IPS DF 4.7 (cell line): ENCODE results near the gene SIK3.

Source experiments
- DNase-seq: peaks from one replicate; pipeline ENCODE4 v3.0.0-alpha.2; 2013; ENCODE audit warnings: low spot score; ENCODE audit errors: extremely low read depth

Gene SIK3

DNA sequence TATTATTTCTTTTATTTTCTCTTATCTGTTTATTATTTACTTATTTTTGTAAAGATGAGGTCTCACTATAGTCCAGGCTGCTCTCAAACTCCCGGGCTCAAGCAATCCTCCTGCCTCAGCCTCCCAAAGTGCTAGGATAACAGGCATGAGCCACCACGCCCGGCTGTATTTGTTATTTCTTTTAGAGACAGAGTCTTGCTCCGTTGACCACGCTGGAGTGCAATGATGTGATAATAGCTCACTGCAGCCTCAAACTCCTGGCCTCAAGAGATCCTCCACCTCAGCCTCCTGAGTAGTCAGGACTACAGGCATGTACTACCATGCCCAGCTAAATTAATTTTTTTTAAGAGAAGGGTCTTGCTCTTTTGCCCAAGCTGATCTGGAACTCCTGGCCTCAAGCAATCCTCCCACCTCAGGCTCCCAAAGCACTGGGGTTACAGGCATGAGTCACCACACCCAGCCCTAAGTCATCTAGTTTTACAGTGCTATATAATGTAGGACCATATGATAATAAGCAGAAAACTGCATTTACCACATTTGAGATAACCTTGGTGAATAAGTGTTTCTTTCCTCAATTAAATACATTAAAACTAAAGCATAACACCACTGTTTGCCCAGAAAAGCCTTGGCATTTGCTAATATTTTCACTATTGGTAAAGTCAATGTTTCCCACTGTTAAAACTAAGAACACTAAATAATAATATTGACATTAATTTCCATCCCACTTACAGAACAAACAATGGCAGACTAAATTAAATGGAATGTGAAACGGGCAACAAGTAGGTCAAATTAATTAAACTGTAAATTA, 127.5 kb downstream of the SIK3 start:
- DNase-seq: no peak

DNA sequence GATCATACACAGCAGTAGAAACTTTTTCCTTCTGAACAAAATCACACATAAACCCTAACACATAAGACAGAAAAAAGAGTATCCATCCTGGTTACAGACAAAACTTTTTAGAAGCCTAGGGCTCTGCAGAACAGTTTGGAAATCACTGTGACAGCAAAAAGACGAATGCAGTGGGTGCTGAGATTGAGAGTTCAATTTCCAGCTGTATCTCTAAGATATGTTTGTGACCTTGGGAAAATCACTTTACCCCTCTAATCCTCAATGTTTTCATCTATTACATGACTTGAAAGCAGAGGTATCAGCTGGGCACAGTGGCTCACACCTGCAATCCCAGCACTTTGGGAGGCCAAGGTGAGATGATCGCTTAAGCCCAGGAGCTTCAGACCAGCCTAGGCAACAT, 128.5 kb downstream of the SIK3 start:
- DNase-seq: no peak

DNA sequence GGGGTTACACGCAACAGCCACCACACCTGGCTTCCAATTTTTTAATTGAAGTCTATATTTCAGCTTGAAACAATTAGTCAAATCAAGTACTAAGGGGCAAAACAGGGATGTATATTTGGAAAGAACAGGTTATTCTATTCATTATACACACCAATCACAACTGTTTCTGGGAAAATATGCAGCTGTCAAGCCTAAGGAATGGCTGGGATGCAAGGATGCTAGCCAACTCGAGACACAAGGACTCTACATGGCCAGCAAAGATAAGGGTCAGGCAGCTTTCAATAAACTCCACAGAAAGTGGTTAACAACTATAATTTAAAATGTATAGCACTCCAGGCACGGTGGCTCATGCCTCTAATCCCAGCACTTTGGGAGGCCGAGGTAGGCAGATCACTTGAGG, 134.0 kb downstream of the SIK3 start:
- DNase-seq: no peak

DNA sequence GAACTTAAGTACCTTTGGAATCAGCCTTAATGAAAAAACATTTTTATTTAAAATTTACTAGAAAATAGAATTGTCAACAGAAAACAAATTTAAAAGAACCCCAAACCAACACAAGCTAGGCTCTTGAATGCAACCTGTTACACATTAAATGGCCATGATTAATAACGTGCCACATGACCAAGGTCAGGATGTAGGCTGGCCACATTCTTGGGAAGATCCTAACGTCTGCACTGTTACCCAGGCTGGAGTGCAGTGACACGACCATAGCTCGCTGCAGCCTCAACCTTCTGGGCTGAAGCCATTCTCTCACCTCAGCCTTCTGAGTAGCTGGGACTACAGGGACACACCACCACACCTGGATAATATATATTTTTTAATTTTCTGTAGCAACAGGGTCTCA, 134.4 kb downstream of the SIK3 start:
- no peak for DNase-seq

DNA sequence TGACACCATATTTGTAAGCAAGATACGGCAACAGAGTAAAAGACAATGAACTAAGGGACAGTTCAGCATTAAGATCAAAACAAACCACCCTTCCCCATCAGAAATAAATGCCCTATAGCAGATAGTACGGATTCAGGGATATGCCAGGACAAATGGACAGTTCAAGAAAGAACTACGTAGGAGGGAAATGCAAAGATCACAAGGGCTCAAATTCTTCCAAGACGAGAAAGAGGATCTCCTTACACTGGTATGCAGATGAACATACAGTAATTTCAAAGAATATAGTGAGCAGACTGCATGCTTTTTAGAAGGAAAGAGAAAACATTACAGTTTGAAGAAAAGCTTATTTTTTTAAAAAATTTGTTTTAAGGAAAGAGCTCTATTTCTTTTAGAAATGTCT, 136.1 kb downstream of the SIK3 start:
- DNase-seq: no peak

DNA sequence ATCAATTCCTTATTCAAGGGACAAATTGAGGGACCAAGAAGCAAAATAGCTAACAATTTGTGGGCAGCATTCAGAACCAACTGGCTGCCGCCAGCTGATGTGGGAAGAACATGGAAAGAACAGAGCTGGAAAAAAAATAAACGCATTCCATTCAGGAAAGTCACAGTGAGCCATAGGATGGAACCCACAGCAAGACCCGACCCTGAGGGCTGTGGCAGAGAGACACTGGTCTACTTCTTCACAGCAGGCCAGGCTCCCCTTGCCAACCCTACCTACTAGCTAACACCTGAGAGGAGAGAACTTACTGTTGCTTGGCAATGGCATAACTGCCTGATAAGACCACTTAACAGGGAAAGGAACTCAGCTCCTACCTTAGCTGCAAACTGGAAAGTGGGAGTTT, 137.3 kb downstream of the SIK3 start:
- no peak for DNase-seq

DNA sequence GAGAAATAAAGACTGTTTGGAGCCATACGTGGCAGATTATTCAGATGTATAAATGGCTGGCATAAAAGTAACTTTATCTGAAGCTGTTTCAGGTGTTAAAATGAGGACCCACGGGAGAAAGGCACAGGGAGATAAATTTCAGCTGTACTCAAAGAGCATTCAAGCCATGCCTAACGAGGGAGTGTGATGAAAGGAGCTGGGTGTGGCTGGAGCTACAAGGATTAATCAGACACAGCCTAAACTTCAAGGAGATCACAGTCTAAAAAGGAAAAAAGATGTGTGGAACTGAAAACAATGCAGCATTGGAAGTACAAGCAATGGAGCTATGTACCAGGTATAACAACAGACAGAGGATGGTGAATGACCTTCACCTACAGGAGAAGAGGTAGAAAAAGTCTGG, 140.0 kb downstream of the SIK3 start:
- DNase-seq: no peak

DNA sequence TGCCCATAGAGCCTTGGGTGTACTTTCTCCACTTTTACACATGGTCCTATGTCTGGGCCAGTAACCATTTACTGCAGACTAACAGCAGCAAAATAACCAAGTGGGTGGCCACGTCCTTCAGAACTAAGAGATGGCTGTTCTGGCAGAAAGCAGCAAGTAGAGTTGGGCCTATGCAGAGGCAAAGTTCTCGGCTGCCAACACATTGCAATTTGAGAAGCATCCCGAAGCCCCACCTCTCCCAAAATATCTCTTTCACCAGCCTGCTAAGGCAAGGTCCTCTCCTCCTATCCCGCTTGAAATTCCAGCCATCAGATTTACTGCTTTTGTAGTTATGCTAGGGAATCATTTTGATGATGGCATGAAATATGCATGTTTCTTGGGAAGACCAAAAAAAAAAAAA, 142.3 kb downstream of the SIK3 start:
- DNase-seq: no peak

DNA sequence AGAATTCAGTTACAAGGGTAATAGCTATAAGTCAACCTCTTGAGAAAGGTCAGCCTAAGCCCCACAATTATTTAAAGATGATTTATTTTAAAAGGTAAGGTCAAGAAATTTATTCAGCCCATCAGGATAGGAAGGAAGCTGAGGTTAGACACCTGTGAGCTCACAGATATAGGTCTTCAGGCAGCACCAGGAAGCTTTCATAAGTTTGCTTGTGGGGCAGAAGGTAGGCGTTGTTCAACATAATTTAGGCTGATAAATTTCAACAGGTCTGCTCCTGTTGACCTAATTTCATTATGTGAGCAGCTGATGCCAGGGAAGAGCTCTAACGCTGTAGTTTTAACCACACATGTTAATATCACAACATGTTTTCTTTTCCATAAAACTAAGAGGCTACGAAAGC, 142.7 kb downstream of the SIK3 start:
- no peak for DNase-seq

DNA sequence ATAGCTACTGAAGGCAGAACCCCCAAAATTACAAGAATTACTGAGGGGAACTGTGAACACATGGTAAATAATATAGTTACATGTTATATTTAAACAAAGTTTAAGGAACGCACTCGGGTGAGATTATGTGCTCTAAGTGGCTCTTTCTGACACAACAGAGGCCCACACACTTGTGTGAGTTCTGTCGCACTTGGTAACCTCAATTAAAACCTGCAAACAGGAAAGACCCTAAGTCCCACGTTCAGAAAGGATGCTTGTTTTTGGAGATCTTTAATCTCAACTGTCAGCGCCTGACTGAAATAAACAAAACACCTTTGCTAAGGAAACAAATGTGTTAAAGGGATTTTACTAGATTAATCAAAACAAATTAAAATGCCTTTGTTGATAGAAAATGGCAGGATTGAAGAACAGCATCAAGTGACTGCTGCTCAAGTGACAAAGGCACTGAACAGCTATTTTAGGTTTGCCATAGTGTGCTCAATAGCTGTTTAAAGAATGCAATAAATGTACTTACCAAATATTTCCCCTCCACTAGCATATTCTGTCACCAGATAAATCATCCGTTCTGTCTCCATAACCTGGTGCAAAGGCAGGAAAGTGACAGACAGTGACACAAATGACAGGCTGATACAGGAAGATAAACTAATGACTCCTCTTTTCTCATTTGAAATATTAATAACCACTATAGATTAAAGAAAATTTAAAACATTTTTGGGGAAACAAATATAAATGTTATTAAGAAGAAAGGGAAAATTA, 144.5 kb downstream of the SIK3 start:
- no peak for DNase-seq

DNA sequence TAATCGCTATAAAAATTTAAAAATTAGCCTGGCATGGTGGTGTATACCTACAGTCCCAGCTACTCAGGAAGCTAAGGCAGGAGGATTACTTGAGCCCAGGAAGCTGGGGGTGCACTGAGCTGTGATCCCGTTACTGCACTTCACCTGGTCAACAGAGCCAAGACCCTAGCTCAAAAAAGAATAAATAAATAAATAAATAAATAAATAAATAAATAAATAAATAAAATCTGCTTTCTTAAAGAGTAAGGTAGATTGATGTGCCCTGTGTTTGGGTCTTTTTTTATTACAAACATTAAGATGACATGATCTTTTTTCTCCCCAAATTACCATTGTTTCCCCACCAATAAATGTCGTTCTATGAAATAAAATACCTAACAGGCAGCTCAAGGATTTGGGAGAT, 146.5 kb downstream of the SIK3 start:
- no peak for DNase-seq

DNA sequence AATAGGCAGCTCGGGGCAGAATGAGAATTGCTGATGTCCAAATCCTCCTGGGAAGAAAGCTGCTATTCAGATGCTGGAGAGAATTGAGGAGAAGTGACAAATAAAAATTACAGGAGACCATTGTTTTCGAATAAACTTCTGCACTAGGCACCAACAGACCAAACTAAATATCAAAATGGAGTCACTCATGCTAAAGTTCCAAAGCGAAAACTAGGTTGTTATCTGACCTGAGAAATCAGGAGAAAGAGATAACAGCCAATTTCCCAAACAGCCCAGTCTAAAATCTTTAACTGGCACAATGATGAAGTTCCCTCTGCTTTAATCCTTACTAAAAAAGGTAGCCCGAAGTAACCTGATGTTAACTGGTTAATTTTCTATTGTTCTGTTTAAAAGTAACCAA, 148.0 kb downstream of the SIK3 start:
- DNase-seq: no peak

DNA sequence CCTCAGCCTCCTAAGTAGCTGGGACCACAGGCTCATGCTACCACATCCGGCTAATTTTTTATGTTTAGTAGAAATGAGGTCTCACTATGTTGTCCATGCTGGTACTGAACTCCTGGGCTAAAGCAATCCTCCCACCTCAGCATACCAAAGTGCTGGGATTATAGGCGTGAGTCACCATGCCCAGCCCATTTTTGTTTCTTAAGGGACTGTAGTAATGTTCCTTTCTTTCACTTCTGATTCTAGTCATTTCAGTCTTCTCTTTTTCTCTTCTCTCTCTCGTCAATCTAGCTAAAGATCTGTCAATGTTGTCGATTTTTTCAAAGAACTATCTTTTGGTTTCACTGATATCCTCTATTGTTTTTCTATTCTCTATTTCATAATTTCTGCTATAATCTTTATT, 149.8 kb downstream of the SIK3 start:
- no peak for DNase-seq

DNA sequence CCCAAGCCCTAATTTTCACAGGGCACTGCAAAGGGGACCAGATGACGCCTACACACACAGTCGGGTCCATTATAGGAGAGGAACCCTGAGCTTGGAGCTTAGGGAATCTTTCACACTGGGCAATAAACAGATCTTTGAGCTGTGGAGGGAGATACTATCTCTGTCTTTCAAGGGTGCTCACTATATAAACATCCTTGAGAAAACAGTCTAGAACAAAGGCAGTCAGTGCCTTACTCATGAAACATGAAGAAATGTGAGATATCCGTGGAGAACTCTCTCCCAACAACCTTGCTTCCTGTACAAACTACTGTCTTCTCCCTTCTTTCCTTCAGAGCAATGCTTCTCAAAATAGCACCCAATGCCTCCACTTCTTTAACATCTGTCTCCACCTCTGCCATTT, 151.8 kb downstream of the SIK3 start:
- no peak for DNase-seq

DNA sequence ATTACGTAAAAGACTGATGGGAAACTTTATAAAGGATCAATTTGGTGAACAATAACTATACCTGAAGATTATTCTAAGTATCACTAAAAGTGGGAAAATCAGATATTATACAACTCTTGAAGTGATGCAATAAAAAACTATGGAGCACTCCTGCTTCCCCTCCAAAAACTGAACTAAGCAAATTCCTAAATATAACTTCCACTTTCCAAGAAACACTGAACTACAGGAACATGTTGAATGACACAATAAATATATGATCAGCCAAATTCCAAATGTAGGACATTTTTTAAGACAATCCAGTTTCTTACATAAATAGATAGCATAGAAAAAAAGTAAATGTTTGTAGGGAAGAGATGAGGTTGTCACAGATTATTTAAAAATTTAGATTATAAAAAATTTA, 158.7 kb downstream of the SIK3 start:
- DNase-seq: no peak

DNA sequence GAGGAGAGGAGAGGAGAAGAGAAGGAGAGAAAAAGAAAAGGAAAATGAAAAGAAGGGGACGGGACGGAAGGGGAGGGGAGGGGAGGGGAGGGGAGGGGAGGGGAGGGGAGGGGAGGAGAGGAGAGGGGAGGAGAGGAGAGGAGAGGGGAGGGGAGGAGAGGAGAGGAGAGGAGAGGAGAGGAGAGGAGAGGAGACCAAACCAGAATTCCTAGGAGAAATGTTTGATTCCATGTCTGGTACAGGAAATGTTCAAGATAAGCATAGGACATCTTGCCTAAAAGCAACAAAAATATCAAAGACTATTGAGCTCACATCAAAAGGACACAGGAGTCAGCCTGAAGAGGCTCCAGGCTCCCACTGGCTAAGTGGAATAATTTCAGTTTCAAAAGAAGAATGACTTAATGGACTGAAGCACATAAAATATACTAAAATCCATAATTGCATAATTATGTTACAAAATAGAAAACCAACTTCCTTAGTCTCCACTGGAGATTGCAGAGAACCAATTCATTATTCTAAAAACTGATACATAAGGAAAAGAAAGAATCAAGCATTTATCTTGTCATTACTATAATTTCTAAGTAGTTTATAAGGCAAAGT, 159.7 kb downstream of the SIK3 start:
- no peak for DNase-seq

DNA sequence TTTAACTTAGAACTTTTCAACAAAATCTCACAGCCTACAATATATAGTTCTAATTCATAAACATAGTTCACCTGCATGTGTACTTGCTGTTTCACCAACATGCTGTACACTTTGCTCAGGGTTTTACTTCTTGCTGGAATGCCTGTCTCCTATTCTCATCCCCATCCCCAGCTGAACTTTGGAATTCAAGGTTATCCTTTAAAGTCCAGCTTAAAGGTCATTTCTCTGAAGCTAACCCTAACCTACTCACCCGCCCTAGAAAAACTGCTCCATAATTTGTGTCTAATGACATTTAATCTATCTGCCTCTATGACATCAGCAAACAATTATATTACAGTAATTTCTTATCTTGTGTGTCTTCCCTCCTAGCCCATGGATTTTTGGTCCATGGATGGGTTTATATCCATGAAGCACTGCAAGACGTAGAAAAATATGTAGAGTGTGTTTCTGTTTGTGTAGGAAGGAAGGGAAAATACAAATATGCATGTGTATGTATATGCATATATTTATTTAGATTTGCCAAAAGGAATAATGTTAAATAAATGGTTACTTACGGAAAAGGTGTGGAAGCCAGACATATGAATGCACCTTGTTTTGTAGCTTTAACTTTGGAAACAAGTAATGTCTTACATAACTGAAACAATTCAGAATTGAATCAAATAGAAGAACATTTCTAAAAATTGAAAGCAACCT, 161.3 kb downstream of the SIK3 start:
- DNase-seq: no peak

DNA sequence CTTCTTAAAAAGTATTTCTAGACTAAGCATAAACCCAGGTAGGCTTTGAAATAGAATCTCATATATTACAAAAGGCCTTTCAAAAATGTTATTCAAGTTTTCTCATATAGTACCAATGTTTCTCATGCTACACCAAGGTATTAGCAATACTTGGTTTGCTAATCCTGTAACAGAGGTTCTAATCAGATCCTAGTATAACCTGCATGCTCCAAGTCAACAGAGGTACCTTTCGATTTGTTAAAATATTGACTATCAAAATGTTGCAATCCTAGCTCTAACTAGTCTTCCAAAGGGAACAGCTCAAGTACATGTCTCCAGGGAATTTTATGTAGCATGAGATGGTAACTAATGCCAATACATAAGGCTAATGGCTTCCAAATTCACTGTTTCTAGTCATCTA, 162.7 kb downstream of the SIK3 start:
- DNase-seq: no peak

DNA sequence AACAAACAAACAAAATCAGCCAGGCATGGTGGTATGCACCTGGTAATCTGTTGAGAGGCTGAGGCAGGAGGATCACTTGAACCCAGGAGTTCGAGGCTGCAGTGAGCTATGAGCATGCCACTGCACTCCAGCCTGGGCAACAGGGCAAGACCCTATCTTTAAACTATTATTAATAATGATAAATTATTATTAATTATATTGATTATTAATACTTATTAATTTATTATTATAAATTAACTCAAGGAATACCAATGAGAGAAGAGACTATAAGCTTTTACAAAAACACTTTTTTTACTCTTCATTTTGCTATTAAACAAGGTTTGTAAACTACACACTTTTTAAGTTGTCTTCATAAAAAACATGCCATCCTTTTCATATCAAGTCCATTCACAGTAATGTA, 163.1 kb downstream of the SIK3 start:
- DNase-seq: no peak

DNA sequence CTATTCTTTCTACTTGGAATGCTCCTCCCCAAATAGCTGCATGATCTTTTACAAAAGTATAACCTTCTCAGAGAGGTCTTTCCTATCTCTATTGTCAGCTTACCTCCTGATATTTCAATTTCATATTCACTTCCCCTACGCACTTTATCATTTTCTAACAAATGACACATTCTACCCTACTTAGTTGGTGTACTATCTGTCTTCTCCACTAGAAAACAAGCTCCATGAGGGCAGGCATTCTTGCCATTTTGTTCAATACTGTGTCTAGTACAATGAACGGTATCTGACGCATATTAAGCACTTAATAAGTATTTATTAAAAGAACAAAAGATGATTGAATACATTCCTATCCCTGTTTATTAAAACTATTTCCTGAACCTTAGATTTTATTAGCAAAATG, 164.3 kb downstream of the SIK3 start:
- DNase-seq: no peak

DNA sequence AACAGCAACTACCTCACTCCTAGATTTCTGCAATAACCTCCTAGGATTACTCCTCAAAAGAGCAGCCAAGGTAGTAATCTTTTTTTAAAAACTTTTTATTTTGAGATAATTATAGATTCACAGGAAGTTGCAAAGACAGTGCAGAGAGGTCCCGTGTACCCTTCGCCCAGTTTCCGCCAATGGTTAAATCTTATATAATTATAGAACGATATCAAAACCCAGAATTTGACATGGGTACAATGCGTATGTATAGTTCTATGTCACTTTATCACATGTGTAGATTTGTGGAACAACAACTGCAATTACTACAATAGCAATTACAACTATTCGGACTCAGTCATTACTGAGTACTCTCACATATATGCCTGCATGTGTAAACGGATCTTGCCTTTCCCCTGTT, 166.0 kb downstream of the SIK3 start:
- no peak for DNase-seq
